NCI-H2029 treated with DMSO at 0.1 percent for 48 hours (cell line): ENCODE measurements around the gene SCARB1.
"Not testable (repeated sequence)": the region's sequence is repeated elsewhere in the genome, so short reads cannot be mapped to it uniquely, and the experiment has no call there.

ENCODE experiments used
- DNase-seq: peaks from one replicate; lab custom pipeline; 2025; lab: John Stamatoyannopoulos, UW

Gene SCARB1

DNA sequence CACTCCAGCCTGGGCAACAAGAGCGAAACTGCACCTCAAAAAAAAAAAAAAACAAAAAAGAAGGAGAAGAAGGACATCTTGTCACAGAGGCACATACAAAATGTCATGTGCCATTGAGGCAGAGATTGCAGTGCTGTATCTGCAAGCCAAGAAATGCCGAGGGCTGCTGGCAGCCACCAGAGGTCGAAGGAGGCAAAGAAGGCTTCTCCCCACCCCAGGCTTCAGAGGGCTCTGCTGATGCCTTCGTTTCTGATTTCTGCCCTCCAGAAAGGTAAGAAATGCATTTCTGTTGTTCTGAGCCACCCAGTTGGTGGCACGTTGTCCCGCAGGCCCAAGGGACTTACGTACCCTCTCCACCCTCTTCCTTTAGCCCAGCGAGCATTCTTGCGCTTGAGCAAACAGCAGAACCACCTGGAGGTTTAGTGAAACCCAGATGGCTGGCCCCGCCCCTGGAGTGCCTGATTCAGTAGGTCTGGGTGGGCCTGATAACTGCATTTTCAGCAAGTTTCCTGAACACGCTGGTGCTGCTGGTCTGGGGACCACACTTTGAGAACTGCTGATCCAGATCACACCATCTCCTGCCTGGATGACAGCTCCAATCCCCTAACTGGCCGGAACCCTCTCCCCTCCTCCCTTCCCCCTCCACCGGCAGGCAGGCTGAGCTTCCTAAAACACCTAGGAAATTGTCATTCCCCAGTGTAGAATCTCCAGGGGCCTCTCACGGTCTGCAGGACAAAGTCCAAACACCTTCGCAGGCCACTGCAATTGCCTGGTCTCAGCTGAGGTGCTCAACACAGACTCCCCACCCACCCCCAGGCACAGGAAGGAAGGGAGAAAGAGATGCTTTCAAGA is 21.1 kb upstream of the SCARB1 start:
- DNase-seq: no peak

DNA sequence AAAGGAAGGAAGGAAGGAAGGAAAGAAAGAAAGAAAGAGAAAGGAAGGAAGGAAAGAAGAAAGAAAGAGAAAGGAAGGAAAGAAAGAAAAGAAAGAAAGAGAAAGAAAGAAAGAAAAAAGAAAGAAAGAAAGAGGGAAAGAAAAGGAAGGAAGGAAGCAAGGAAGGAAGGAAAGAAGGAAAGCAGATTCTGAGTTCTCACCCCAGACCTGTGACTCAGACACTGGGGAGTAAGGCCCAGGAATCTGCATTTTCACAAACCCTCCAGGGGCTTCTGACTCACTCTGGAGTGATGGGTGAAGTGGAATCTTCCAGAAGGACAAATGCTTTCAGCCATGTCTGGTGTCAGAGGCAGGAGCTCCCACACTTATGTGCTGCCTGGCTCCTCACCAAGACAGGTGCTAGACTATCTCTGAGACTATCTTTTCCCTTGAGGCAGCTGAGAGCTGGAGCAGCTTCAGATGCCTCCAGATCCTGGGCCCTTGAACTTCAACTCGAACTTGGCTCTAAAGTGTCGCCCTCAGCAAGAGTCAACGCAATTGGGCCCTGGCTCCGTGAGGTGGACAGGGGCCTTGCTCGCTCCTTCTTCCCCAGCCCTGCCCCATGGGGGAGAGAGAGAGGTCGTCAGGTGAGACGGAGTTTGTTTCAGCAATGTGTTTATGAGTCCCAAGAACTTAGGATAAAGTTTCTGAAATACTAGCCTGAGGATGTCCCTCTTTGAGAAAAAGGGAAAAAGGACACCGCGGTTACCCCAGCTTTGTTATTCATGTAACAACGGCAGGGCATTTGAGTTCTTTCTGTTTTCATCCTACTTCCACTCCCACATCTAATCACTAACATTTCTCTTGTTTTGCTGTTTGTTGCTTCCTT is 19.8 kb upstream of the SCARB1 start:
- DNase-seq: no peak

DNA sequence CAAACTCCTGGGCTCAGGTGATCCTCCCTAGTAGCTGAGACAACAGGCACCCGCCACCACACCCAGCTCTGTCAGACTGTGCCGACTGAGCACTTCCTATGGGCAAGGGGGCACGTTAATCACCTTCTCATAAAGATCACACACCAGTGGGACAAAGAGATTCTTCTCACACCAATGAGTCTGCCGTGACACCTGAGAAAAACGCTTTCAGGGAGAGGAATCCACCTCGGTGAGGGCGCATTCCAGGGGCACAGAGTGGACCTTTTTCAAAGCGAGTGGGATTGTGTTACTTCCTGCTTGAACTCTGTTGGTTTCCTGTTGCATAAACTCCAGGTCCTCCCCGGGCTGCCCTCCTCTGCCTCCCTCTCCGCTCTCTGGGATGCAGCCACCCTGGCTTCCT is 17.5 kb upstream of the SCARB1 start:
- no peak for DNase-seq

DNA sequence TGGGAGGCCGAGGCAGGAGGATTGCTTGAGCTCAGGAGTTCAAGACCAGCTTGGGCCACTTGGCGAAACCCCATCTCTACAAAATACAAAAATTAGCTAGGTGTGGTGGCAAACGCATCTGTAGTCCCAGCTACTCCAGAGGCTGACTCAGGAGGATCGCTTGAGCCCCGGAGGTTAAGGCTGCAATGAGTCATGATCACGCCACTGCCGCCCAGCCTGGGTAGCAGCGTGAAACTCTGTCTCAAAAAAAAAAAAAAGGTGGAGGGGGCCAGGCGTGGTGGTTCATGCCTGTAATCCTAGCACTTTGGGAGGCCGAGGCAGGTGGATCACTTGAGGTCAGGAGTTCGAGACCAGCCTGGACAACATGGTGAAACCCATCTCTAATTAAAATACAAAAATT is 16.7 kb upstream of the SCARB1 start:
- DNase-seq: not testable (repeated sequence)

DNA sequence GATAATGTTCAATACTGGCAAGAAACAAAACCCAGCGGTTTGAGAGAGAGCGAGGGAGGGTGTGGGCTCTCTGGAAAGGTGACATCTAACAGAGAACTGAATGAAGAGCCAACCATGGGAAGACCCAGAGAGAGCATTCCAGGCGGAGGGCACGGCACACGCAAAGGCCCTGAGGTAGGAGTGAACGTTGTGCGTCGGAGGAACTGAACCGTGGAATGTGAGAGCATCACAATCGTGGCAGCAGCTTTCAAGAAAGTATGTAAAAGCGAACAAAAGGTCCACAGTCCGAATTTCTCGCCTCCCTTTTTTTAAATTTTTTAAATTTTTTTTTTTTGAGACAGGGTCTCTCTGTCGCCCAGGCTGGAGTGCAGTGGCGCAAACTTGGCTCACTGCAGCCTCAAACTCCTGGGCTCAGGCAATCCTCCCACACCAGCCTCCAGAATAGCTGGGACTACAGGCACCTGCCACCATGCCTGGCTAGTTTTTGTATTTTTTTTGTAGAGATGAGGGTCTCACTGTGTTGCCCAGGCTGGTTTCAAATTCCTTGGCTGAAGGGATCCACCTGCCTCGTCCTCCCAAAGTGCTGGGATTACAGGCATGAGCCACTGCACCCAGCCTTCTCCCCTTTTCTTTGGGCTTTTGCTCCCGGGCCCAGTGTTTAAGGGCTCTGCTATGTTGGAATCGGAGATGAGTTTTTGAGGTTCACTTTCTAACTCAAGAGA is 15.3 kb upstream of the SCARB1 start:
- DNase-seq: no peak

DNA sequence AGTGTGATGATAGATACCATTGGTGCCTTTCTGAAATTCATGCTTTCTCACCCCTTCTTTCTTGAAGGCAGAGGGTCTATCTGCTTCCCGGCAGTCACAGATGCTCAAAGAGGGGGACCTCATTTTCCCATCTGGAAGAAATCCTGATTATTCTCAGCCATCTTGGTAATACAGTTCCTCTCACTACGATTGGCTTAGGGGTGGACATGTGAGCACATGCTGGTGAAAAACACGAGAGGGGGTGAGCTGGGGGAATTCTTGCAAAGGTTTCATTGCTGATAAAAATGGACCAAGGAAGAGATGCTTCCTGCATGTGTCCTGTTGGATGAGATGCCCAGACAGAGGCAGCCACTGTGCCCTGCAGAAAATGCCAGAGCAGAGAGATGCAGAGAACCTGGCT is 13.8 kb upstream of the SCARB1 start:
- DNase-seq: no peak

DNA sequence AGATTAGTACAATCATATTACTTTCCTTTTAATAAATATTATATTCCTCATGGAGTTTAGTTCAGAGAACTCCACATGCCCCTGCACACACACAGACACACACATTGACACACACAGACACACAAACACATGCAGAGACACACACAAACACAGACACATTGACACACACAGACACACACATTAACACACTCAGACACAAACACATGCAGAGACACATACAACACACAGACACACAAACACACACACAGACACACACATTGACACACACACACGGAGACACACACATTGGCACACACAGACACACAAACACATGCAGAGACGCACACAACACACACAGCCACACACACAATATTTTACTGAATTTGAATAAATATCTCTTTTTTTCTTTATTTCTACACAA is 12.5 kb upstream of the SCARB1 start:
- no peak for DNase-seq

DNA sequence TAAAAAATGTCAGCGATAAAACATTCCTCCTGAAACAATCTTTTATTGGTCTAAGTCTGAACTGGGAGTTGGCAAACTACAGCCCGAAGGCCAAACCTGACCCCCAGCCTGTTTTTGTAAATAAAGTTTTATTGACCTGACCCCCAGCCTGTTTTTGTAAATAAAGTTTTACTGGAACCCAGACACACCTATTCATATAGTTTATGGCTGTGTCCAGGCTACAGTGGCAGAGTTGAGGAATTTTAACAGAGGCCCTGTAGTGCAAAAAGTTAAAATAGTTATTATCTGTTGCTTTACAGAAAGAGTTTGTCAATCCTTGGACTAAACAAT is 12.1 kb upstream of the SCARB1 start:
- DNase-seq: no peak

DNA sequence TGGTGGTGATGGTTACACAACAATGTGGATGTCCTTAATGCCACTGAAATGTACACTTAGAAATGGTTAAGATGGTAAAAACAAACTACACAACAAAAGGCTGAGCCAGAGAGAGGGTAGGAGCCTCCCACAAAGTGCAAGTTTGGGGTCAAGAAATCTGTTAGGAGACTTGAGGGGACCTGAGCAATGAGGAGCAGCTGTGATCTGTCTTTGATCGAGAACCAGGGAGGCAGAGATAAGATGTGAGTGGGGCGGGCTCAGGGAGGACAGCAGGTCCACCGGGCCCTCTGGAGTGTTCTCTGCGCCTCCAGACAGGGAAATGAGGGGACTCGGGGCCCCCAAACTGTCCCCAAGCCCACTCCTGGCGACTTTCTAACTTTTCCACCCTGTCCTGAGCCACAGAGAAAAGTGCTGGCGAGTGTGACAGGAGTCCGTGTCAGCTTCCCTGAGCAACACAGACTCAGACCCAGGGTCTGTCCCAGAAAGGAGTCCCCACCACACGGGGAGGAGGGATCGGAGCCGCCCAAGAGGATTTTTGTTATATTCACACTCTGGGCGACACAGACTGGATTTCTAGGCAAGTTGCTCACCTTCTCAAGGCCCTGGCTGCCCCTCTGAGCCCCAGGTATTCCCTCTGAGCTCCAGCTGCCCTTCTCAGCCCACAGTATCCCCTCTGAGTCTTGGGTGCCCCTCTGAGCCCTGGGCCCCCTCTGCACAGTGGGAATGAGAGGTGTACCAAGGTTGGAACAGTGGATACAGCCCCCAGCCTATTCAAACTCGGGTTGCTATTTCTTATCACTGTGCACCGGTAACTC is 11.5 kb upstream of the SCARB1 start:
- DNase-seq: no peak

DNA sequence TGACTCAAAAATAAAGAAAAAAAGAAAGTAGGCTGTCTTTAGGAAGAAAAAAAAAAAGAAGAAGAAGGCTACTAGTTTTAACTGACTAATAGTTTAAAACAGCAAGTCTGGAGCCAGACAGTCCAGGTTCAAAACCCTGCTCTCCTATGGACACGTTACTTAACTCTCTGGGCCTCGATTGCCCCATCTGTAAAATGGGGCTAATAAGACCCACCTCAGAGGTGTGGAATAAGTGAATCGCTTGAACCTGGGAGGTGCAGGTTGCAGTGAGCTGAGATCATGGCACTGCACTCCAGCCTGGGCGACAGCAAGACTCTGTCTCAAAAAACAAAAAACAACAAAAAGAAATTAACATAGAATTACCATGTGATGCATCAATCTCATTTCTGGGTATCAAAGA is 10.5 kb upstream of the SCARB1 start:
- DNase-seq: no peak

DNA sequence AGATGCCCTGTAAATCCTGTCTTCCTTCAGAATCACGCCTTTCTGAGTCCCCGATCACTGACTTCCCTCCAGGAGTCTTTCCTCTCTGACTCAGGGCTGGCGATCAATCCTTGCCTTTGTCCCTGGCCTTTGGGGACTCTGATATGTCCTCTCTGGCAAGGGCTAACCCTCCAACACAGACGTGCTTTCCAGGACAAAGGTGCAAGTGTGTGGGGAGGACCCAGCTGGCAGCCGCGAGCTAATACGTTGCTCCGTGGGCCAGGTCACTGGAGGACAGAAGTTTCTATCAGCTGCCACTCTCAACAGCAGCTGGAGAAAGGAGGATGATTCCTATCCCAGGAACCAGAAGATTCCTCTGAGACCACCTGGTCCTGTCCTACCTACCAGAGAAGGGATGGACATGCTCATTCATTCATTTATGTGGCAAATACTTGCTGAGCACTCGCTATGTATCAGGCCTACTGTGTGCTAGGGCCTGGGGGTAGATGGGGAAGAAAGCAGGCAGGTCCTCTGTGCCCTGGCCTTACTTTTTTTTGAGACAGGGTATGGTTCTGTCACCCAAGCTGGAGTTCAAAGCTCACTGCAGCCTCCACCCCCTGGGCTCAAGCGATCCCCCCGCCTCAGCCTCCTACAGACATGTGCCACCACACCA is 8.5 kb upstream of the SCARB1 start:
- no peak for DNase-seq

DNA sequence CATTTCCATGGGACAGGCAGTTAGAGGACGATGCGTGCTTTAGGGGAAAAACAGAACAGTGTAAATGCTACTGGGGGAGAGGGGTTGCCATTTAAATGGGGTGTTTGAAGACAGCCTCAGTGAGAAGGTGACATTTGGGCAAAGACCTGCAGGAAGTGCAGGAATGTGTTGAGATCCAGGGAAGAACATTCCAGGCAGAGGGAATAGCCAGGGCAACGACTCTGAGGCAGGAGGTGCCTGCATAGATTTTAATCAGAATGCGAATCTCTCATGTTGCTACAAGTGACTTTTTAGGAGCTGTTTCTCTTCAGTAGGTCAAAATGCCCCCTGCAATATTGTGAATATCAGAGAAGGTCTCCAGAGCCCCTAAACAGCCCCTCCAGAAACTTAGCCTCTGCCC is 7.6 kb upstream of the SCARB1 start:
- no peak for DNase-seq

DNA sequence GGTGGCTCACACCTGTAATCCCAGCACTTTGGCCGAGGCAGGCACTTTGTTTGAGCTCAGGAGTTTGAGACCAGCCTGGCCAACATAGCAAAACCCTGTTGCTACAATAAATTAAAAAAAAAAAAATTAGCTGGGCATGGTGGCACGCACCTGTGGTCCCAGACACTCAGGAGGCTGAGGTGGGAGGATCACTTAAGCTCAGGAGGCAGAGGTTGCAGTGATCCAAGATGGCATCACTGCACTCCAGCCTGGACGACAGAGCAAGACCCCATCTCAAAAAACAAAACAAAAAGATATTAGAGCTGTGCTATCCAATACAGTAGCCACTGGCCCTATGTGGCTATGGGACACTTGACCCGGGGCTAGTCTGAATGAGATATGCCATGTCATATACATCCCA is 6.9 kb upstream of the SCARB1 start:
- DNase-seq: no peak

DNA sequence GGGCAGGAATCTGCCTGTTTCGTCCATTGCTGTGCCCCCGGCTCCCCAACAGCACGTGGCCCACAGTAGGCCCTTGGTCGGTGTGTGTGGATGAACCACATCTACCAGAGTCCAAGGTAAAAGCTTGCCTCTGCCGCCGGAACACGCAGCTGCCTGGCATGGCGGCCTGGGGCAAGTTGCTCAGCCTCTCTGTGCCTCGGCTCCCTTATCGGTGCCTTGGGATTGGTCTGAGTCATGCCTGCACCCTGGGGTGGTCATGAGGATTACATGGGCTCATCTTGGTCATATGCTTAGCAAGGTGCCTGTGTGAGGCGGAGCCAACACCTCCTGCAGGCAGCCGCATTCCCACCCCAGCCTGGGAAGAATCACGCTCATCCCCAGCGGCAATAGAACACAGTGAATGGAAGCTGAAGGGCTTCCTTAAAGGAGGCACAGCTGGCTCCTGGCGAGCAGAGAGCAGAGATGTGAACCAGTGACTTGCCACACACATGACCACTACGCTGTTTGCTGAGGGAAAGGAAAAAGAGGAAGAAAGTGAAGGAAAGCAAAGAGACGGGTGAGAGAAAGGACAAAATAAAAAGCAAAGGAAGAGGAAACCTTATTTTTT is 5.5 kb upstream of the SCARB1 start:
- no peak for DNase-seq

DNA sequence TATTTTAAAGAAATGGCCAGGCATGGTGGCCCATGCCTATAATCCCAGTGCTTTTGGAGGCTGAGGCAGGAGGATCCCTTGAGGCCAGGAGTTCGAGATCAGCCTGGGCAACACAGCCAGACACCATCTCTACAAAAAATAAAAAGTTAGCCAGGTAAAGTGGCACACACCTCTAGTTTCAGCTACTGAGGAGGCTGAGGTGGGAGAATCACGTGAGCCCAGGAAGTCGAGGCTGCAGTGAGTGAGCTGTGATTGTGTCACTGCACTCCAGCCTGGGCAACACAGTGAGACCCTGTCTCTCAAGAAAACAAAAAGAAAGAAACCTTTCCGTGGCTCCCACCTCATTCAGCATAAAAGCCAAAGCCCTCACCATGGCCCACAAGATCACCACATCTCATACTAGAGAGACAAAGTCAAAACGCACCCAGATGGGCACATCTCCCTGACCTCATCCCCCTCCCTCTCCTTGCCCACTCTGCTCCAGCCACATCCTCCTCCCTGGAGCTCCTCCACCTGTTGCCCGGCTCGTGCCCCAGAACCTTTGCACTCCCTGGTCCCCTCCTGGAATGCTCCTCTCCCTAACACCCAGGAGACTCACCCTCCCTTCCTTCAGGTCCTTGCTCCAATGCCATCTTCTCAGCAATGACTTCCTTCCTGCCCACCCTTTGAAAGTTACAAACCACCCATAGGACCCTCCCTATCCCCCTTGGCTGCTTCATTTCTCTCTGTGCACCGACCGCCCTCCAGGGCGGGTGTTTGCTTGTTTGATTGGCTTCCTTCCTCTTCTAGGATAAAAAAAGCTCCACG is 4.8 kb upstream of the SCARB1 start:
- DNase-seq: no peak

DNA sequence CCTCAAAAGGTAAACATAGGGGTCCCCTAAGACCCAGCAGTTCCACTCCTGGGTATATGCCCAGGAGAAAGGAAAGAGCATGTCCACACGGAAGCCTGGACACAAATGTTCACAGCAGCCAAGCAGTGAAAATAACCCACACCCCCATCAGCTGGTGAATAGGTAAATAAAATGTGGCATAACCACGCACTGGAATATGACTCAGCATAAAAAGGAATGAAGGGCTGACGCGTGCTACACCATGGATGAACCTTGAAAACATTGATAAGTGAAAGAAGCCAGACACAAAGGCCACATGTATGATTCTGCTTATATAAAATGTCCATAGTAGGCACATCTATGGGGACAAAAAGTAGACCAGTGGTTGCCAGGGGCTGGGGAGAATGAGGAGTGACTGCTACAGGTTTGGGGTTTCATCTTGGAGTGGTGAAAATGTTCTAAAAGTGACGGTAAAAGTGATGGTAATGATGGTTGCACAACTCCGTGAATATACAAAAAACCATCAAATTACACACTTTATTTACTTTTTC is 3.8 kb upstream of the SCARB1 start:
- DNase-seq: no peak

DNA sequence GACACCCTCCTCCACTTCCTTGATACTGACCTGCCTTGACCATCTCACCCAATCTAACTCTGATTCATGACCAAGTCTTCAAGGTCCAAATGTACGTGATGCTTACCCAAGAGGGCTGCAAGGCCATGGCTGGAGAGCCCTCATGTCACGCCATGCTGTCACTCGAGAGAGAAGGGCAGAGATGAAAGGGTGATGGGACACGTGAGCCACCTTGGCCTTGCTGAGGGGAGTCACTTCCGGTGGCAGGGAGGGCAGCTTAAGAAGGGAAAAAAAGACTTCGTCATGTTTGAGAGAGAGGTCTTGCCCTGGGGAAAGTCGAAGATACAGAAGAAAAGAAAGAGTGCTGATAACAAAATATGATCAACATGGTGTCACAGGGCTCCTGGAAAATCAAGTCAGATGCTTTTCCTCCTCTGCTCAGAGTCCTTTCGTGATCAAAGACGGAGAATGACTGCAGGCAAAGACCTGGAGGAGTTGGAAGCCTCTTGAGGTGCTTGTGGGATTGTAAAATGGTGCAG is 3.3 kb upstream of the SCARB1 start:
- DNase-seq: no peak

DNA sequence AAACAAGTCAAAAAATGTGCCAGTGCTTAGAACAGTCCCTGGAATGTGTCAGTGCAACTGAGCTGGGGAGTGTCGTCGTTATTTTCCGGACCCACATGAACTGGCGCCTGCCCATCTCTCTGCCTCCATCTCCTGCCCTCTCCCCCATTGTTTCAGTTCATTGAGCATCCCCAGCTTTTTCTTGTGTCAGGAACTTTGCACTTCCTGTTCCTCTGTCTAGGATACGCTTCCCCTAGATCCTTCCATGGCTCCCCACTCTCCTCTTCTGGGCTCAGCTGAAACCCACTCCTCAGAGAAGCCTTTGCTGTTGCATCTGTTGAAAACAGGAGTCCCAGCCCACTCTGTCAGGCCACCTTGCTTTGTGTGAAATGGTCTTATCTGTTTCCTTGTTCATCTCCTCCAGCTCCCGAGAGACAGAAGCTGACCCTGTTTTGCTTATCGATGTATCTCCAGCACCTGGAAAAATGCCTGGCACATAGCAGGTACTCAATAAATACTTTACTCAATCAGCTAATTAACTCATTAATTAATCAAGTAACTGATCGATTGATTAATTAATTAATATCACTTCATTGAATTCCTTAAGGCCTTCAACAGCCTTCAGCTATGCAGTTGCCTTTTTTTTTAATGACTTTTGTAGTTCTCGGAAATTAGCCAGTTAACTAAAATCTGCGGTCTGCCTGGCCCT is 2.7 kb upstream of the SCARB1 start:
- DNase-seq: no peak

DNA sequence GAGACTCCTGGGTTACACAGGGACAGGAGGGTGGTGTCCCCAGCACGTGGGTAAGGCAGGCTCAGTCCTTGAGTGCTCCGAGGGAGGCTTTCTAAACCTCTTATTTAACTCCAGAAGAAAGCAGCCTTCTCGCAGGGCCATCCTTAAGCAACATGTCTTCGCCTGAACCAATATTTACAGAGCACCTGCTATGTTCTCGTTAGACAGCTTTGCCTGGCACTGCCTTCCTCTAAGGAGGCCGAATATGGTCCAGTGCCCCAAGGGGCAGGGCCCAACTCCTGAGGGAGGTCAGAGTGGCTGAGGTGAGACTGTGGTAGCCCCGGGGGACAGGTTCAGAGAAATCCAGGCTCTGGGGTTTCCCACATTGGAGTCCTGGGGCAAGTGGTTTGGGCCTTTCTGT is 2.1 kb upstream of the SCARB1 start:
- no peak for DNase-seq
